Measurements from ENCODE around the gene SAT2. TPM values are rescaled to one million over a fixed set of nuclear protein-coding genes. Genes with fewer than 3 reads are reported as not detected.

Gene SAT2
- total RNA-seq (2021) (52.0 and 68.7 TPM in 2 replicates), Bru-seq, nascent RNA (percentile 67 among the genes with signal in this experiment), BruChase-seq, experiment 1, labeled RNA remaining after a 2-hour chase (percentile 85 among the genes with signal in this experiment), BruChase-seq, experiment 2, labeled RNA remaining after a 6-hour chase (percentile 90 among the genes with signal in this experiment)
- long read RNA-seq, transcript SAT2-208 (5 exons, 640 nt): minor isoform, 6 of 48 reads
- long read RNA-seq, transcript SAT2-213 (5 exons, 582 nt): major isoform, 13 of 48 reads
- long read RNA-seq, transcript SAT2-201 (6 exons, 946 nt): minor isoform, 6 of 48 reads
- long read RNA-seq, transcript SAT2-202 (6 exons, 974 nt): minor isoform, 9 of 48 reads
- long read RNA-seq, partial matches to known transcripts: 2 of 48 reads
- long read RNA-seq, other reads (novel, unspliced or antisense): 4 of 48 reads

GRCh38 chr17:7627250-7628121 lies at the start of gene SAT2:
Gene SAT2, minus strand, starts transcription at chr17:7627821. Its CDS starts 186 bp downstream, at chr17:7627635.
- TF ChIP-seq CTCF (conservative IDR thresholded peaks at IDR 0.05) (no peak), EZH2 (IDR thresholded peaks at IDR 0.05; ENCODE audit: low read depth) (no peak)
- Histone ChIP-seq H3K27ac (peak within 1 kb of the TSS; percentile 47; the same call in 1 of the 2 replicates), H3K4me3 (peak within 1 kb of the TSS; percentile 79), H3K4me1 (replicated peaks; ENCODE audit: insufficient read depth) (peaks cover 4% of the 10 kb centered on the region; the same call in 1 of the 2 replicates), H3K27me3 (ENCODE audit: insufficient read depth, low read depth) (no peaks in the 10 kb centered on the region), H3K9me2 (ENCODE audit: insufficient read depth) (no peaks in the 10 kb centered on the region), H3K9me3 (ENCODE audit: insufficient read depth, low read depth) (no peaks in the 10 kb centered on the region), H3K79me2 (ENCODE audit: low read depth) (no peaks in the 10 kb centered on the region), H3K4me2 (peak within 1 kb of the TSS; percentile 81), H3K36me3 (ENCODE audit: low read depth) (no peaks in the 10 kb centered on the region), H2AFZ (peak within 1 kb of the TSS; percentile 89), H3F3A (ENCODE audit: insufficient read depth, low read depth) (no peaks in the 10 kb centered on the region), H4K20me1 (ENCODE audit: insufficient read depth) (no peaks in the 10 kb centered on the region)
- no TSS peak for BruUV-seq (replicated peaks)
- ChIA-PET CTCF (interaction anchor here (0.6 to 1.3 kb wide), 3 partner anchors 14 to 391 kb away, joined by 3 to 4 read pairs (median 4); partner anchors contain the start of genes TP53 and WRAP53), POLR2A (ENCODE audit: unreplicated experiment) (interaction anchor here (0.6 to 1.5 kb wide), 9 partner anchors 12 to 603 kb away, joined by 3 to 9 read pairs (median 7); partner anchors contain the start of genes DVL2, SOX15 and TP53)
- DNase-seq: peak; percentile 74 to 97
- intact Hi-C loops (cut with micrococcal nuclease; ENCODE audit: unreplicated experiment): no loop called here

GRCh38 chr17:7676533-7676932 lies 48.9 kb upstream of the SAT2 start:
- POLR2A ChIA-PET (ENCODE audit: unreplicated experiment): no interaction called here
- no peaks in the 10 kb centered on the region for H3K4me1 ChIP-seq (replicated peaks; ENCODE audit: insufficient read depth)
- no peak for DNase-seq
- no peak for TF ChIP-seq CTCF (conservative IDR thresholded peaks at IDR 0.05)
- TF ChIP-seq EZH2 (IDR thresholded peaks at IDR 0.05; ENCODE audit: low read depth): no peak
- no peak overlapping the region for H3K4me2 ChIP-seq
- H3F3A ChIP-seq (ENCODE audit: insufficient read depth, low read depth): no peaks in the 10 kb centered on the region
- H2AFZ ChIP-seq: no peak overlapping the region
- H3K9me2 ChIP-seq (ENCODE audit: insufficient read depth): no peaks in the 10 kb centered on the region
- peaks cover 4% of the 10 kb centered on the region; the same call in 1 of the 2 replicates for H4K20me1 ChIP-seq (ENCODE audit: insufficient read depth)
- peaks cover 18% of the 10 kb centered on the region; the same call in 1 of the 2 replicates for H3K36me3 ChIP-seq (ENCODE audit: low read depth)
- H3K79me2 ChIP-seq (ENCODE audit: low read depth): peaks cover 26% of the 10 kb centered on the region
- CTCF ChIA-PET: no interaction called here
- BruUV-seq (replicated peaks): no TSS peak
- no peak overlapping the region for H3K27ac ChIP-seq
- H3K9me3 ChIP-seq (ENCODE audit: insufficient read depth, low read depth): peaks cover 7% of the 10 kb centered on the region; the same call in 1 of the 2 replicates
- H3K4me3 ChIP-seq: no peak overlapping the region
- H3K27me3 ChIP-seq (ENCODE audit: insufficient read depth, low read depth): no peaks in the 10 kb centered on the region
- intact Hi-C loops (cut with micrococcal nuclease; ENCODE audit: unreplicated experiment): no loop called here

- Histone ChIP-seq H3K27me3 (ENCODE audit: insufficient read depth, low read depth) (no peaks in the 10 kb centered on the region), H3K9me3 (ENCODE audit: insufficient read depth, low read depth) (peaks cover 7% of the 10 kb centered on the region; the same call in 1 of the 2 replicates), H3K79me2 (ENCODE audit: low read depth) (peaks cover 10% of the 10 kb centered on the region), H3K4me3 (no peak overlapping the region), H3K9me2 (ENCODE audit: insufficient read depth) (no peaks in the 10 kb centered on the region), H3K36me3 (ENCODE audit: low read depth) (peaks cover 18% of the 10 kb centered on the region; the same call in 1 of the 2 replicates), H3K4me2 (no peak overlapping the region), H4K20me1 (ENCODE audit: insufficient read depth) (no peaks in the 10 kb centered on the region), H3K27ac (no peak overlapping the region), H3K4me1 (replicated peaks; ENCODE audit: insufficient read depth) (no peaks in the 10 kb centered on the region), H2AFZ (no peak overlapping the region), H3F3A (ENCODE audit: insufficient read depth, low read depth) (no peaks in the 10 kb centered on the region; the same call in 1 of the 2 replicates)
- TF ChIP-seq CTCF (conservative IDR thresholded peaks at IDR 0.05): no peak
- no peak for TF ChIP-seq EZH2 (IDR thresholded peaks at IDR 0.05; ENCODE audit: low read depth)
- no peak for DNase-seq
- POLR2A ChIA-PET (ENCODE audit: unreplicated experiment): interaction anchor here (0.6 kb wide), 1 partner anchor 15 kb away, joined by 4 read pairs; no protein-coding TSS in a partner anchor
- BruUV-seq (replicated peaks): no TSS peak
- CTCF ChIA-PET: no interaction called here
- intact Hi-C loops (cut with micrococcal nuclease; ENCODE audit: unreplicated experiment): no loop called here
Observed at GRCh38 chr17:7674934-7675333, 47.3 kb upstream of the SAT2 start.

Measured in PC-9 (cell line).